Heart right ventricle (tissue), 16 donors: ENCODE data around the gene EYS. TPM values are rescaled to one million over a fixed set of nuclear protein-coding genes. Genes with fewer than 3 reads are reported as not detected.
"Not testable (repeated sequence)": the region's sequence is repeated elsewhere in the genome, so short reads cannot be mapped to it uniquely, and the experiment has no call there.

Source experiments
- ATAC-seq, 8 donors: fragments of 200-7000 bp; cut with Tn5 transposase; one replicate each; pipeline ENCODE4 v1.9.1; 2020; ENCODE audit warnings: mild to moderate bottlenecking in 8 of 8, moderate library complexity in 8 of 8, moderate number of reproducible peaks in 1 of 8
- DNase-seq, 2 donors: peaks; one replicate each; pipeline ENCODE4 v3.0.0-alpha.2; 2020
- H3K27ac ChIP-seq, 10 donors: fragments of 200-600 bp; sonication (generic) in 2 of 10; one replicate each; pipeline versions ENCODE4 v1.5.0 to v1.8.0; 2020 to 2022; ENCODE audit warnings: mild to moderate bottlenecking in 3 of 10
- H3K27me3 ChIP-seq, 7 donors: fragments of 200-600 bp; one replicate each; pipeline ENCODE4 v1.8.0; 2021 to 2022; ENCODE audit warnings: mild to moderate bottlenecking in 2 of 7
- H3K36me3 ChIP-seq, 9 donors: fragments of 200-600 bp; sonication (generic) in 1 of 9; one replicate each; pipeline versions ENCODE4 v1.5.0 to v1.8.0; 2020 to 2022; ENCODE audit warnings: mild to moderate bottlenecking in 2 of 9
- H3K4me1 ChIP-seq, 9 donors: fragments of 200-600 bp; sonication (generic) in 1 of 9; one replicate each; pipeline versions ENCODE4 v1.5.0 to v1.8.0; 2020 to 2022; ENCODE audit warnings: mild to moderate bottlenecking in 4 of 9
- H3K4me3 ChIP-seq, 10 donors: fragments of 200-600 bp; sonication (generic) in 2 of 10; one replicate each; pipeline versions ENCODE4 v1.5.0 to v1.8.0; 2020 to 2022; ENCODE audit warnings: mild to moderate bottlenecking in 7 of 10, moderate library complexity in 2 of 10
- H3K9me3 ChIP-seq, 11 donors: fragments of 200-600 bp in 10 of 11; sonication (generic) in 2 of 11; one replicate each; pipeline versions ENCODE4 v1.5.0 to v1.8.0; 2013 to 2022; ENCODE audit warnings: mild to moderate bottlenecking in 2 of 11, control low read depth in 1 of 11, moderate library complexity in 1 of 11
- CTCF ChIP-seq, 9 donors: fragments of 200-600 bp; sonication (generic) in 2 of 9; IDR thresholded peaks; one replicate each; pipeline versions ENCODE4 v1.5.0 to v1.8.0; 2021 to 2022; ENCODE audit warnings: antibody characterized with exemption in 9 of 9, mild to moderate bottlenecking in 5 of 9, moderate library complexity in 1 of 9
- WGBS, 2 donors: extraction: QIAGEN DNeasy Blood & Tissue Kit; methylation state at CpG; one replicate each; pipeline ENCODE4 v1.1.7; 2013; ENCODE audit warnings: inconsistent platforms in 1 of 2; 5-methylcytosine and 5-hydroxymethylcytosine counted together
- intact Hi-C, 10 donors: fragments of 100-400 bp; cut with DNase I; formaldehyde crosslinking; loops; one replicate each; pipeline versions ENCODE4 v1.11.1 to v1.14.2; 2022
- polyA plus RNA-seq, 2 donors: library from polyadenylated mRNA; stranded (reverse); fragments of 200-250 nt; gene quantifications; one replicate each; pipeline ENCODE4 v1.2.3, GENCODE V29; 2013
- total RNA-seq, 10 donors: library from RNA; stranded (reverse); fragmentation: NEBNext Ultra II Directional in 3 of 10; extraction: Animal tissue kit (Norgen Biotek cat#: 25700) in 3 of 10; gene quantifications; one replicate each; pipeline versions ENCODE4 v1.2.1 to v1.2.4, GENCODE V29; 2021 to 2023
- donor health status: Arrhythmogenic right ventricular cardiomyopathy.
- donor health status: ischemic (EF 13 %, LVEDD 7.1; RV severe dilation, severe dysfunction).
- donor health status: healthy with polysubstance abuse.
- donor health status: DM: no; HTN: yes; CAD: no.
- donor health status: DM: no; HTN: no; CAD: no.
- donor health status: ischemic (EF 25% LVEDD 6.9; RV normal size, moderate dysfunction).
- donor health status: ischemic (EF 25% LVEDD 5.7; RV mildly dilated, moderate dysfunction).
- donor health status: healthy.
- donor health status: DM: yes; HTN: yes; CAD: no.
- donor health status: Ischemic cardiomyopathy.
- donor health status: ischemic (EF 35%, LVEDD 5.7; RV mildly dilated, moderate dysfunction).
- donor health status: nonischemic (EF 11% LVEDD 7.7; RV severe dilation, severe dysfunction).
- donor health status: DM: yes; HTN: yes; CAD: no.
- donor health status: PGD.
- donor health status: ischemic (EF 29% LVEDD 5.4; RV normal size, mild dysfunction).
- donor health status: nonischemic (EF 23%, LVEDD 6.1; RV moderate dilation, normal function).

Gene EYS
- total and polyA plus RNA-seq, 12 donors = 0.02 to 0.40 (median 0.18) TPM; not detected in 8

- no peak for ATAC-seq
- no peak for TF ChIP-seq CTCF (IDR thresholded peaks at IDR 0.05)
- H3K27me3 ChIP-seq = no peaks in the 10 kb centered on the region
- H3K36me3 ChIP-seq = no peaks in the 10 kb centered on the region
- H3K27ac ChIP-seq = no peak overlapping the region
- no peaks in the 10 kb centered on the region for H3K4me1 ChIP-seq
- DNase-seq = no peak
- intact Hi-C loops = no loop called here
- WGBS, 2 donors = 64 to 72% methylated on average over 2 of the region's 2 CpGs
- H3K4me3 ChIP-seq = no peak overlapping the region
- H3K9me3 ChIP-seq = no peaks in the 10 kb centered on the region
These were observed 654.4 kb downstream of the EYS start for GRCh38 chr6:65052626-65053025.

GRCh38 chr6:65045801-65046200 is 661.2 kb downstream of the EYS start:
- ATAC-seq (no peak), DNase-seq (no peak)
- Histone ChIP-seq H3K36me3 (no peaks in the 10 kb centered on the region), H3K27me3 (no peaks in the 10 kb centered on the region), H3K9me3 (peaks cover 0 to 3% (median 0%) of the 10 kb centered on the region in 11 donors), H3K4me3 (no peak overlapping the region), H3K27ac (no peak overlapping the region), H3K4me1 (no peaks in the 10 kb centered on the region)
- TF ChIP-seq CTCF (IDR thresholded peaks at IDR 0.05) = no peak
- intact Hi-C loops = no loop called here

GRCh38 chr6:65014006-65014405 is 693.0 kb downstream of the EYS start:
- H3K27ac ChIP-seq = no peak overlapping the region
- H3K27me3 ChIP-seq = no peaks in the 10 kb centered on the region
- TF ChIP-seq CTCF (IDR thresholded peaks at IDR 0.05) = no peak
- no peaks in the 10 kb centered on the region for H3K36me3 ChIP-seq
- 37 to 53% methylated on average over 1 of the region's 1 CpG for WGBS, 2 donors
- no peaks in the 10 kb centered on the region for H3K4me1 ChIP-seq
- H3K9me3 ChIP-seq = no peaks in the 10 kb centered on the region
- ATAC-seq (no peak), DNase-seq (no peak)
- intact Hi-C loops = no loop called here
- no peak overlapping the region for H3K4me3 ChIP-seq

- Histone ChIP-seq H3K27ac (no peak overlapping the region), H3K4me3 (no peak overlapping the region), H3K36me3 (no peaks in the 10 kb centered on the region), H3K27me3 (no peaks in the 10 kb centered on the region), H3K4me1 (no peaks in the 10 kb centered on the region), H3K9me3 (peaks cover 0 to 9% (median 0%) of the 10 kb centered on the region in 11 donors)
- DNase-seq (no peak), ATAC-seq (no peak)
- WGBS, 2 donors = 90% methylated on average over 2 of the region's 2 CpGs
- TF ChIP-seq CTCF (IDR thresholded peaks at IDR 0.05) = no peak
- intact Hi-C loops = no loop called here
These were observed 700.2 kb downstream of the EYS start for GRCh38 chr6:65006788-65007187.

GRCh38 chr6:65004283-65004682 is 702.7 kb downstream of the EYS start:
- 89 to 91% methylated on average over 4 of the region's 4 CpGs for WGBS, 2 donors
- TF ChIP-seq CTCF (IDR thresholded peaks at IDR 0.05) = no peak
- DNase-seq (no peak), ATAC-seq (no peak)
- Histone ChIP-seq H3K4me1 (no peaks in the 10 kb centered on the region), H3K27me3 (no peaks in the 10 kb centered on the region), H3K36me3 (no peaks in the 10 kb centered on the region), H3K9me3 (peaks cover 0 to 20% (median 0%) of the 10 kb centered on the region in 11 donors), H3K4me3 (no peak overlapping the region), H3K27ac (no peak overlapping the region)
- intact Hi-C loops = no loop called here

- peaks cover 0 to 20% (median 0%) of the 10 kb centered on the region in 11 donors for H3K9me3 ChIP-seq
- intact Hi-C loops, H3K27me3 ChIP-seq, H3K27ac ChIP-seq, H3K4me1 ChIP-seq, H3K4me3 ChIP-seq, DNase-seq, ATAC-seq, H3K36me3 ChIP-seq: not testable (repeated sequence)
- 84 to 85% methylated on average over 4 of the region's 4 CpGs for WGBS, 2 donors
These were observed 704.1 kb downstream of the EYS start for GRCh38 chr6:65002882-65003281.
